WTC11 (cell line): ENCODE results near the gene BZW1. TPM values are rescaled to one million over a fixed set of nuclear protein-coding genes. Genes with fewer than 3 reads are reported as not detected.

Source experiments
- total RNA-seq: library from RNA; stranded (reverse); gene quantifications from 3 replicates; pipeline ENCODE4 v1.2.3, GENCODE V29; 2021

Gene BZW1
- total RNA-seq, 1 experiment from 2014 or later = 255 TPM

Other genes with a start within 250 kb of the BZW1 start
- 3.6 to 5.4 TPM (median 4.8 TPM) in 3 replicates for gene AOX1, start 225.9 kb upstream of the BZW1 start, total RNA-seq
- 25.5 to 29.5 TPM (median 25.7 TPM) in 3 replicates for gene CLK1, start 52.7 kb downstream of the BZW1 start, total RNA-seq
- 39.3 to 51.8 TPM (median 49.9 TPM) in 3 replicates for gene PPIL3, start 77.2 kb downstream of the BZW1 start, total RNA-seq
- 49.1 to 51.2 TPM (median 50.6 TPM) in 3 replicates for gene NIF3L1, start 77.5 kb downstream of the BZW1 start, total RNA-seq
- gene ORC2, start 151.8 kb downstream of the BZW1 start, total RNA-seq = 54.9 to 57.9 TPM (median 56.0 TPM) in 3 replicates